Stimulated activated CD4-positive, alpha-beta T cell treated with anti-CD3 and anti-CD28 coated beads, Interleukin-2, amount 100 ng/mL, for 4 hours (primary cell): ENCODE results near the gene MRPS5.

Experiments used
- DNase-seq: peaks from one replicate; pipeline ENCODE4 v3.0.0-alpha.2; 2020; ENCODE audit warnings: low read depth

MRPS5 gene

GRCh38 chr2:95087379-95087778 lies 34.2 kb downstream of the MRPS5 start:
- no peak for DNase-seq

GRCh38 chr2:95086017-95086416 lies 35.6 kb downstream of the MRPS5 start:
- DNase-seq, result no peak

- DNase-seq, result no peak
Measured at GRCh38 chr2:95082477-95082876, 39.1 kb downstream of the MRPS5 start.

- DNase-seq, result no peak
Measured at GRCh38 chr2:95079199-95079683, 42.4 kb downstream of the MRPS5 start.

- no peak for DNase-seq
Measured at GRCh38 chr2:95077861-95078603, 43.6 kb downstream of the MRPS5 start.

GRCh38 chr2:95077530-95077825 lies 44.1 kb downstream of the MRPS5 start:
- no peak for DNase-seq

GRCh38 chr2:95076705-95077529 lies 44.7 kb downstream of the MRPS5 start:
- DNase-seq, result peak; percentile 89

GRCh38 chr2:95075440-95076132 lies 46.0 kb downstream of the MRPS5 start:
- DNase-seq, result no peak

GRCh38 chr2:95074663-95075439 lies 46.8 kb downstream of the MRPS5 start:
- DNase-seq, result peak; percentile 50

GRCh38 chr2:95073856-95074662 lies 47.5 kb downstream of the MRPS5 start:
- no peak for DNase-seq

- DNase-seq, result no peak
Measured at GRCh38 chr2:95072424-95072823, 49.2 kb downstream of the MRPS5 start.

GRCh38 chr2:95071856-95072255 lies 49.8 kb downstream of the MRPS5 start:
- no peak for DNase-seq

GRCh38 chr2:95069465-95069864 lies 52.1 kb downstream of the MRPS5 start:
- DNase-seq, result no peak

GRCh38 chr2:95068256-95068655 lies 53.4 kb downstream of the MRPS5 start:
- DNase-seq, result no peak

- DNase-seq, result no peak
Measured at GRCh38 chr2:95063086-95063958, 58.3 kb downstream of the MRPS5 start.

- no peak for DNase-seq
Measured at GRCh38 chr2:95062242-95063085, 59.1 kb downstream of the MRPS5 start.

- no peak for DNase-seq
Measured at GRCh38 chr2:95061601-95062183, 59.9 kb downstream of the MRPS5 start.

GRCh38 chr2:95061119-95061512 lies 60.5 kb downstream of the MRPS5 start:
- DNase-seq, result no peak
